ENCODE data around the gene PSME3IP1.

The PSME3IP1 gene

DNA sequence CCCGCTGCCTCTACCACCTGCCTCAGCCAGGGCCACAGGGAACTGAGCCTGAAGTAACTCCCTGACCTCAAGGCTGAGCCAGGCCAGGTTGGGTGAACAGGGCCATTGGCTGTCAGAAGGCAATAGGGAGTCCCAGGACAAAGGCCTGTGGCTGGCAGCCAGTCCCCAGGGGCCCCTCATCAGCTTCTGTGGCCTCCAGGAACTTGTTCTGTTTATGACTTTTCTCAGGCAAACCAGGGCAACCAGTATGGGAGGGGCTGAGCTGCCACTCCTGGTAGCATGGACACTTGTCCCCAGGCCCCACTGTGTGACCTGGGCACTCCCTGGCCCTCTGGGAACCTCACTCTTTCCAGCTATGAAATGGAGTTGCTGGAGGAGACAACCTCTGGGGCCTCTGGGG lies 53.4 kb downstream of the PSME3IP1 start:
- H3K4me3 ChIP-seq (ENCODE audit: low read length): no peak overlapping the region
- TF ChIP-seq, protein P1, sequence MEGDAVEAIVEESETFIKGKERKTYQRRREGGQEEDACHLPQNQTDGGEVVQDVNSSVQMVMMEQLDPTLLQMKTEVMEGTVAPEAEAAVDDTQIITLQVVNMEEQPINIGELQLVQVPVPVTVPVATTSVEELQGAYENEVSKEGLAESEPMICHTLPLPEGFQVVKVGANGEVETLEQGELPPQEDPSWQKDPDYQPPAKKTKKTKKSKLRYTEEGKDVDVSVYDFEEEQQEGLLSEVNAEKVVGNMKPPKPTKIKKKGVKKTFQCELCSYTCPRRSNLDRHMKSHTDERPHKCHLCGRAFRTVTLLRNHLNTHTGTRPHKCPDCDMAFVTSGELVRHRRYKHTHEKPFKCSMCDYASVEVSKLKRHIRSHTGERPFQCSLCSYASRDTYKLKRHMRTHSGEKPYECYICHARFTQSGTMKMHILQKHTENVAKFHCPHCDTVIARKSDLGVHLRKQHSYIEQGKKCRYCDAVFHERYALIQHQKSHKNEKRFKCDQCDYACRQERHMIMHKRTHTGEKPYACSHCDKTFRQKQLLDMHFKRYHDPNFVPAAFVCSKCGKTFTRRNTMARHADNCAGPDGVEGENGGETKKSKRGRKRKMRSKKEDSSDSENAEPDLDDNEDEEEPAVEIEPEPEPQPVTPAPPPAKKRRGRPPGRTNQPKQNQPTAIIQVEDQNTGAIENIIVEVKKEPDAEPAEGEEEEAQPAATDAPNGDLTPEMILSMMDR (IDR thresholded peaks at IDR 0.05; ENCODE audit: insufficient read depth, low read depth, low read length, missing control alignments): no peak
- DNase-seq (ENCODE audit: low read depth): no peak

DNA sequence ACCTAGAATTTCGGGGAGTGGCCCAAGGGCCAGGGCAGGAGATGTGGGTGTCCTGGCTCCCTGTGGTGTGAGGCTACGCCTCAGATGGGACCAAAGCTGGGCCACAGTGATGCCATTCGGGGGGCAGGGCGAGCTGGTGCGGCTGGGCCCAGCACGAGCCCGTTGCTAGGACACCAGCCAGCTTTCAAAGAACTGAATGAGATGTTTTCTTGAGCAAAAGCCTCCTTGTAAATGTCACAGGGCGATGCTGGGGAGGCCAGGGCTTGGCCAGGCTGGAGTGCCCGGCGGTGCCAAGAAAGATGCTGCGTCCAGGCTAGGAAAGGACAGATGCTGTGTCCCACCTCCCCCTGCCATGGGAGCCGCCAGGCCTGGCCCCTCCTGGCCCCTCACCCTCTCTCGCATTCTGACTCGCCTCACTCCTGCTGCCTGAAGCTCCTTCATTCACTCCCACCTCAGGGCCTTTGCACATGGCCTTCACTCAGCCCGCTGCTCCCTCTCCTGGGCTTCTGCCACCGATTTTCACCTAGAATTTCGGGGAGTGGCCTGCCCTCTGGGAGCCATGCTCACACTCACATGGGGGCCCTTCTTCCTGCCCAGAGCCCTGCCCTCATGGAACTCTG lies 54.4 kb downstream of the PSME3IP1 start:
- no peak for DNase-seq (ENCODE audit: low read depth)
- TF ChIP-seq, protein P1 (IDR thresholded peaks at IDR 0.05; ENCODE audit: insufficient read depth, low read depth, low read length, missing control alignments): no peak
- no peak overlapping the region for H3K4me3 ChIP-seq (ENCODE audit: low read length)

DNA sequence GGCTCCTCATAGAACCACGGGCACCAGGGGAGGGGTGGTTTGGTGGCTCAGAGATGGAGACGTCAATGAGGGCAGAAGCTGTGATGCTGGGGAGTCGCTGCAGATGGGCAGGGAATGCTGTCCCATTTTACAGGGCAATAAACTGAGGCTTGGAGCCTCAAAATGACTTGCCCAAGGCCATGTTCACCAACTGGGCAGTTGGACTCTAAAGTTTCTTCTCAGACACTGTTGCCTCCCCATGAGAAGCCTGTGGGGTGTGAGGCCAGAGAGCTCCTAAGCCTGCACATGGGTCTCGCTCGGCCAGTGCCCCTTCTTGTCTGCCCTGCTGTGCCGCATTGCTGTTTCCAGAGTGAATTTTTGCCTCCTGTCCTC lies 54.9 kb downstream of the PSME3IP1 start:
- H3K4me3 ChIP-seq (ENCODE audit: low read length): no peak overlapping the region
- DNase-seq (ENCODE audit: low read depth): no peak
- TF ChIP-seq, protein P1 (IDR thresholded peaks at IDR 0.05; ENCODE audit: insufficient read depth, low read depth, low read length, missing control alignments): no peak

DNA sequence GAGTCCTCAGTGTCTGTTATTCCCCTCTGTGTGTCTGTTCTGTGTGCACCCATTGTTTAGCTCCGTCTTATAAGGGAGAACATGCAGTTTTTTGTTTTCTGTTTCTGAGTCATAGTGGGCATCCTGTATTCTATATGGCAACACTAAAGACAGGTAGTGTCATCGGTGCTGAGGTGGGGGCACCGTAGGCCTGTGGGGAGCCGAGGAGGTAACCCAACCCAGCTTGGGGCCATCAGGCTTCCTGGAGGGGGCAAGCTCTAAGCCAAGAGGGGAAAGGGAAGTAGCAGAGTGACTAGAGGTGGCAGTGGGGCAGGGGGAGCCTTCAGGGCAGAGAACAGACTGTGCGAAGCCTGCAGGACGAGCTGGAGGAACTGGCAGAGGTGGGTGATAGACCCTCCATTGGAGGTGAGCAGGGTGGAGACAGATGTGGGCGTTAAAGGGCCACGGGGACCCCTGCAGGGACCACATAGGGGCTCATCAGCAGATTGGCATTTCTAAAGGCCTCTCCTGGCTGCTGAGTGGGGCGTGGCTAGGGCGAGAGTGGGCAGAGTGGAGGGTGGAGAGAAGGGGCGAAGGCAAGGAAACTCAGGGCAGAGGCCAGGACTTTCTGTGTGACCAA lies 57.0 kb downstream of the PSME3IP1 start:
- no peak for DNase-seq (ENCODE audit: low read depth)

DNA sequence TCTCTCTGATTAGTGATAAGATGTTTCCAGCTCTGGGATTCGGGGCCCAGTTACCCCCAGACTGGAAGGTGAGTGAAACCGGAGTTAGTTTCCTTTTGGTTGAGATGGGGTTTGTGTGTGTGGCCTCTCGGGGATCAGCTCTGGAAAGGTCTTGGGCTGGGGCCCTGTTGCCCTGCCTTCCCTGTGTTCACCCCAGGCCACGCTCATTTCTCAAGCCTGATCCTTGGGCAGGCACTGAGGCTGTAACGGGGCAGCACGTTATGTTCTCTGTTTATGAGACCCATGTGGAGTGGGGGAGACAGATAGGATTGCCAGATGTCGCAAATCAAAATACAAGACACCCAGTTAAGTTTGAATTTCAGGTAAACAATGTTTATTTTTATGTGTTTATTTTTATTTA lies 58.0 kb downstream of the PSME3IP1 start:
- TF ChIP-seq, protein P1 (IDR thresholded peaks at IDR 0.05; ENCODE audit: insufficient read depth, low read depth, low read length, missing control alignments): no peak

More for the DNA sequence above, 57.0 kb downstream of the PSME3IP1 start:
- TF ChIP-seq, protein P1 (IDR thresholded peaks at IDR 0.05; ENCODE audit: insufficient read depth, low read depth, low read length, missing control alignments): no peak
- no peak overlapping the region for H3K4me3 ChIP-seq (ENCODE audit: low read length)

DNA sequence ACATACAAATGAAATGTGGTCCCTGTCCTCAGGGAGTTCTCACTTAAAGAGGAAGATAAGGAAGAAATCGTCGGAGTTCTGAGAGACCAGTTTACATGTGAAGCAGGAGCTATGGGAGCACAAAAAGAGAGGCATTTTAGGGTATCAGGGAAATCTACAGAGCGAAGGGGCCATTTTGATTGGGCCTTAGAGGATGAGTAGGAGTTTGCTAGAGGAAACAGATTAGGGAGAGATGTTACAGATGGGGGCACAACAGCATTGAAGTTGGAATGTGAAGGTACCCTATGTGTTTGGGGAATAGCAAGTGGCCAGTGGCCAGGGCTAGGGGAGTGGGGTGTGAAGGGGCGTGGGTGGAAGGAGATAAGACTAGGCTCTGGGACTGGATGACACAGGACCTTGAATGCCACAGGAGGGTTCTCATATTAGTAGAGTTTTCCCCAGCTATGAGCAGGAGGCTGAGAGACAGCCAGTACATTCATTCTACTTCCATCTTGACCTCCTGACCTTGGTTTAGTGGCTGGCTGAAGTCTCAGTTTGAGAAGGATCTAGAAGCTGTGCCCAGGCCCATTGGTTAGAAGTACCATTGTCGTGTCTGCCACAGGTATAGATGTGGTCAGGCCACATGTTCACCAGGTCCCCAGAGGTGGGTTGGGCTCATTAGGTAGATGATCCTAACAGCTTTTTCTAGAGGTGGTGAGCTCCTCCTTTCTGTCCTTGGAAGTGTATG lies 58.6 kb downstream of the PSME3IP1 start:
- no peak for DNase-seq (ENCODE audit: low read depth)
- H3K4me3 ChIP-seq (ENCODE audit: low read length): no peak overlapping the region
- TF ChIP-seq, protein P1 (IDR thresholded peaks at IDR 0.05; ENCODE audit: insufficient read depth, low read depth, low read length, missing control alignments): no peak

More for the DNA sequence above, 58.0 kb downstream of the PSME3IP1 start:
- H3K4me3 ChIP-seq (ENCODE audit: low read length): no peak overlapping the region
- DNase-seq (ENCODE audit: low read depth): no peak
